GM18517 (cell line): Measurements from ENCODE around the gene IGSF3.
"Not testable (repeated sequence)": the region's sequence is repeated elsewhere in the genome, so short reads cannot be mapped to it uniquely, and the experiment has no call there.

ENCODE experiments used
- ATAC-seq: cut with Tn5 transposase; IDR thresholded peaks from one replicate; pipeline ENCODE4 v1.9.1; 2021; ENCODE audit warnings: mild to moderate bottlenecking, moderate library complexity; ENCODE audit not compliant: unreplicated experiment

IGSF3 gene

DNA sequence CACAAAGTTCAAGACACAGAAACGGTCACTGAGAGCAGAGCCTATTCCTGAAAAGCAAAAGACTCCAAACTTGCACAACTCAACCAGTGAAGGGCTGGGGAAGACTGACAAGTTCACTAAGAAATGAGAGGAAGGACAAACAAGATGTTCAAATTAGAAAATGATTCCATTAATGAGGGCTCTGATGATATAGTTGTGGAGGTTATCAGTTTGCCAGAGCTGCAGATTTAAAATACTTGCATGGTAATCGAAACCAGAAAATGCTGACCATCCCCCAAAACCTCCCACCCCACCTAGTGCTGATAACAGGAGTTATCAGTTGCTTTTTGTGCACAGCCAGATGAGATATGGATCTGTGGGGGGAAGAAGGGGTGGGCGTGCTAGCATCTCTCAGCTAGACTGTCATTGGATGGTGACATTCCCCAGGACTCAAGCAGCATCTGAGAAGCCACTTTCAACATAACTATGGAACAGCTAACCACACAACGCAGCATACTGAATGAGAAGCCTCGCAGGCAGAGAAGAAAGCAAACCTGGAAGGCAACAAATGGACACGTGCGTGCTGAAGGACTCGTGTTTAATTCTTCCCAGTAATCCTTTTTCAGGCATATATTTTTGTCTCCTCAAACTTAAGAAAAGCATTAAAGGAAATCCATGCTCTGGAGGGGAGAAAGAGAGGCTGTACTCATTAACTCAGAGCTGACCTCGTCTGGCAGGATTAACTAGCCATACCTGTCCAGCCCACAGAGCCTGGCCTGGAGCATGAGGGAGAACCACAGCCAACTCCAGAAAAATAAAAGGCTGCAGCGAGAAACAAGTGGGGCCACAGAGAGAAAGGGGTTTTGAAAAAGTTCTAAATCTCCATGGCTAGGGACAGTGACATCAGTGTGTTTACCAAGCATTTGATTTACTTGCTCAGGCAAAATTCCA is 35.3 kb downstream of the IGSF3 start:
- not testable (repeated sequence) for ATAC-seq

DNA sequence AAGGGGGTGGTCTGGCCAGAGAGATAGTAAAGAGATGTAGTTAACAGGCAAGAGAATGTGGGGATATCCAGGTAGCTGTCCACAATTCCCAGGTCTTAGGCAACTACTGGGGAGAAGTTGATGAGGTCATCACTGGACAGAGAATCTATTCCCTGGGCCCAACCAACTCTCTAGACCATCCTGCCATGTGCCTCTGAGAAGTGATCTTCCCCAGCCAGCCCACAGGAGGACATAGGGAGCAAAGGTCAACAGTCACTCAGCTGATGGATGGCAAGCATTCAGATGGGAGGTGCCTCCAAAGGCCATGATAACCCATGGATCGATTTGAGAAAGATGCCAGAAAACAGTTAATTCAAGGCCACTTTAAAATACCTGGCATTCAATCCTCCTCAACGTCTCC is 36.0 kb downstream of the IGSF3 start:
- not testable (repeated sequence) for ATAC-seq

DNA sequence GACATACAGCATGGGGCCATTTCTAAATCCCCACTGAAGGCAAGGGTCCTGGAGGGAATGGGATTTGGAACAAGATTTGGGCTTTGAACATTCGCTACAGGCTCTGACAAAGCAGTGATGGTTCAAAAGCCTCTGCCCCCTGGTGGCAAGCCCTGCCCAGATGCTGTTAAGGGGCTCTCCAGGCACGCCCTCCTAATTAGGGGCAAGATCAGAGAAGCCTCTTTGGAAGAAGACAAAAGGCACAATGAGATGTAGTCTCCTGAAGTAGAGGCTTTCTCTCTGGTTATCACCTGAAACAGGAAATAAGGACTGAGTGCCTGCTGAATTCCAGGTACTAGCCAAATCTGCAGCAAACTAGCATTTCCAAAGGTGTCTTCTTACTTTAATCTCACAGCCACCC is 37.5 kb downstream of the IGSF3 start:
- ATAC-seq: not testable (repeated sequence)

DNA sequence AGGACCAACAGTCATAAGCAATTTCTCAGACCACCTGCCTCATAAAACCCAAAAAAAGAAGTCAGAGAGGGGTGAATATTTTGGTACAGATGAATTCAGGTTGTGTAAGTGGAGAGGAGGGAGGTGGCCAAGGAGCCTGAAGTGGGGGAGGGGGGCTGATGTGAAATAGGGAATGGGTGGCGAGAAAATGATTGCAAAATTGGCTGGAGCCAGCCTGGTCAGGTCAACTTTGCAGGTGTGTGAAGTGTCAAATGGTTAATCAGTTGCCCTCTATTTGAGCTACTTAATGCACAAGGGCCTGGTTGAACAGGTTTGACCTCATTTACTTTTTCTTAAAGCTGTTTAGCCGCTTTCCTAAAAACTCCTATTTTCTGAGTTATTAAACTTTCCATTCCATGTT is 38.1 kb downstream of the IGSF3 start:
- not testable (repeated sequence) for ATAC-seq

DNA sequence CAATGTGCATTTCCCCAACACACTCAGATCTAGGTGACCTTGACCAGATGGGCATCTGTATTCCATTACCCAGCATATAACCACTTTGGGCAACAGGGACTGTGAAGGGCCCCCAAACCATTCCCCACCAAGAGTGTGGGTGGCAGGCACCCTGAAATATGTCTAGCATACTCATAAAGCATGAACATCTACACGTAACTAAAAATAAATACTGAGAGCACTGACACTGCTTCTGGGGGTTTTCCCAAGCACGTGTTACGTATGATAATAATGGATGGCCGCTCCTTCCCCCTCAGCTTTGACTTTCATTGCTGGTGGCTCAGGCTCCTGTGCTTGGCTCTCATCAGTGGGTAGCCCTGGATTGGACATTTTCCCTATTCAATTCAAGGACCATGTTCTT is 39.1 kb downstream of the IGSF3 start:
- no peak for ATAC-seq

DNA sequence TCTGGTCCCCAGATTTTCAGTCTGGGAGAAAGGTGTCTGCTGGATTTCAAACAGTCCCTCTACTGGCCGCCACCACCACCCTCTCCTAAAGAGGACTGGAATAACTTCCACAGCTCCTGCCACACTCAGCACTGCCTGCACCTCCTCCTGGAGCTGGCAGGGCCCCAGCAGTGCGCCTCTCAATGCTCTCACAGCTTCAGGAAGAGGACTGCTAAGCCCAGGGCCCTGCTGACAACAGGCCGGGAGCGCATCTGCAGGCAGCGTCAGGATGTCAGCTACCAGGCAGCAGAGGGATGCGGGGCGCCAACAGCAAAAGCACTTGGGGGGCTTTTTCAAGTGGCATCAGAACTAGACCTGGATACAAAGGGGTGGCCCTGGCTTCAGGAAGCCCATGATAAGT is 40.2 kb downstream of the IGSF3 start:
- not testable (repeated sequence) for ATAC-seq

DNA sequence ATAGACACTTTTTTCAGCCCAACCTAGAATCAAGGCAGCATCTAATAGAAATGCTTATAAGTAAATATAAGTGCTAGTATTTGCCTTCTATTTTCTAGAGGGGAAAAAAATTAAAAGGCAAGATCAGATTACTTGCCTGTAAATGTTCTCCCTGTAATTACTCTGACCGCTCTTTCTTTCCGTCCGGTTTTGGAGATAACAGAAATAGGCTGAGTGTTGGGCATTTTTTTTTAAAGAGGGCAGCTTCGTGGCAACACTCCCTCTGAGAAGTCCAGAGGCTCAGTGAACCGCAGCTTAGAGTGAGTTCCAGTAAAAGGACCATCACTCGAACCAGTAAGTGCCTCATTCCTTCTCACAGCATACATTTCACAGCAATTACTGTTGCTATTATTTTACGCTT is 40.6 kb downstream of the IGSF3 start:
- not testable (repeated sequence) for ATAC-seq

DNA sequence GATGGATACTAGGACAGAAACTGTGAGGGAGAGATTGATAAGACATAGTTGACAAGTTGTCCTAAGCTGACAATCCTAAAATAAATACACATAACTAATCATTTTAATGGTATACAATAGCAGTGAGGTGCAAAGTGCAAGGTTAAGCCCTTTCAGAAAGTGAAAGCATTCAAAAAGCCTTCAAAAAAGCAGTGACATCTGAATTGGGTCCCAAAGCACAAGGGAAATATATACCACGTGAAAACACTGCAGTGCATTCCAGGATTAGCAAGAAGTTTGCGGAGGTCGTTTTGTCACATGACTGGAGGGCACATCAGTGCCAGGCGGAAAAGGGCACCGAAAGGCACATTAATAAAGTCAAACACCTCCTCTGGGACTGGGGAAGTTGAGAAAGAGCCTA is 42.4 kb downstream of the IGSF3 start:
- not testable (repeated sequence) for ATAC-seq

DNA sequence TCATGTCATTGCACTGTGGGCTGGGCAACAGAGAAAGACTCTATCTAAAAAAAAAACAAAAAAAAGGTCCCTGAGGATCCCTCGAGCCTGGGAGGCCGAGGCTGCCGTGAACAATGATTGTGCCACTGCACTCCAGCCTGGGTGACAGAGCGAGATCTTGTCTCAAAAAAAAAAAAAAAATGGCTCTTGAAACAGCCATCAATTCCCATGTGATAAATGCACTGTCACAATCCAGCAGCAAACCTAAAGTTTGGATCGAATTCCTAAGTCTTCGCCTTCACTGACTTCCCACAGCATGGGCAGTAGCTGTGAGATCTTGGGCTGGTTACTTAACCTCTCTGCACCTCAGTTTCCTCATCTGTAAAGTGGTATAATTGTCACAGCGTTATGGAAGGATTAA is 43.5 kb downstream of the IGSF3 start:
- ATAC-seq: no peak

DNA sequence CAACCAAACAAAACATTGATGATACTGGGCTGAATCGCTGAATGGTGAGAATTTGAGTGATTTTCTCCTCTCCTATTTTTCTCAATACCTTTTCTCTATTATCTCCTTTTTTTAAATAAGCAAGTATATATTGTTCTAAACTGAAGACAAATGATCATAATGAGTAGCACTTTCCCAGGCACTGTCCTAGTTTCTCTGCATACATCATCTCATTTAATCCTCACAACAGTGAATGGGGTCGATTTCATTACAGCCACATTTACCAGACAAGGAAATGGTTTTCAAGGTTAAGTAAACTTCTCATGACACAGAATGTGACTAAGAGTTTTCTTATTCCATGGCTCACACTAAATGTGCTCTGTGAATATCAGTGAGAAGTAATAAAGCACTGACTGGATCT is 45.0 kb downstream of the IGSF3 start:
- ATAC-seq: not testable (repeated sequence)

DNA sequence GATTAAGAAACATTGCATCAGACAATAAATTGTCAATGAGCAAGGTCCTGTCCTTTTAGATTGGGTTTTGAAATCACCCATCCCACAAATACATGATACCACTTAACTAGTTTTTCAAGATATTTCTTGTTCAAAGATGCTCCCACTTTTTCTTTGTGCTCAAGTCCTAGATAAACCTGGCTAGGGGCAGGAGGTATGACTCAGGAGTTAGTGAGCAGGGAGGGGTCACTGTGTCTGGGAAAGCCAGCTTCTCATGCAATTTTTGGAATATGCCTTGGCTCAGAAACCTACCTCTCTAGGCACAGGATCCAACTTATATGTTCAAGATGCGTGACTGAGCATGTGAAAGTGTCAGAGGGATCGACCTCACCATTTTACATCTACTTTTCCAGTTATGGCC is 45.8 kb downstream of the IGSF3 start:
- not testable (repeated sequence) for ATAC-seq

DNA sequence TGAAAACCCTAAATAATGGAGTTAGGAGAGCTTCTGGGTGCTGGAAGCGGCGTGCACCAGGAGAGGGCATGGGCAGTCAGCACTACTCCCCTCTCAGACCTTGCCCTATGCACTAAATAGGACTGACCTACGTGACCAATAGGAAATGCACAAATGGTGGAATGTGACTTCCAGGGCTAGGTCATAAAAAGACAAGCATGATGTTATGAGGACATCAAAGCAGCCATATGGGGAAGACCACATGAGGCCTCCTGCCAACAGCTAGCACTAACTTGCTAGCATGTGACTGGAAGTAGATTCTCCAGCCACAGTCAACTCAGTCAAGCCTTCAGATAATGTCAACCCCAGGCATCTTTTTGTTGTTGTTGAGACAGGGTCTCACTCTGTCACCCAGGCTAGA is 47.1 kb downstream of the IGSF3 start:
- ATAC-seq: not testable (repeated sequence)

DNA sequence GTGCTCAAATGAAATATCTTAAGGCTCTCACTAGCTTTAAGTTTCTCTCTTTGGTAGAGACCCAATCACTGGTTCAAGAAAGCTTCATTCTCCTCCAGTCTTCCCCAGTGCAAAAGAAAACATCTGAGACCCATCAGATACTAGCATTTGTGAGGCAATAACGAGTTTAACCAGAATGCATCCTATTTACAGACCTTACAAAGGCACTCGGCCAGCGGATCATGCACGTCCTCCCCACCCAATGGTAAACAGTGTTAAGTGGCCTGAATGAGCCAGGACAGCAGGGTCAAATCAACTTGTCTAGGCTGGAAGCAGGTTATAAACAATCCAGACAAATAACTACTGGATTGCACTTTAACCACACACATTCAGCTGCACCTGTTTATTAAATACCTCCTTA is 48.4 kb downstream of the IGSF3 start:
- ATAC-seq: not testable (repeated sequence)

DNA sequence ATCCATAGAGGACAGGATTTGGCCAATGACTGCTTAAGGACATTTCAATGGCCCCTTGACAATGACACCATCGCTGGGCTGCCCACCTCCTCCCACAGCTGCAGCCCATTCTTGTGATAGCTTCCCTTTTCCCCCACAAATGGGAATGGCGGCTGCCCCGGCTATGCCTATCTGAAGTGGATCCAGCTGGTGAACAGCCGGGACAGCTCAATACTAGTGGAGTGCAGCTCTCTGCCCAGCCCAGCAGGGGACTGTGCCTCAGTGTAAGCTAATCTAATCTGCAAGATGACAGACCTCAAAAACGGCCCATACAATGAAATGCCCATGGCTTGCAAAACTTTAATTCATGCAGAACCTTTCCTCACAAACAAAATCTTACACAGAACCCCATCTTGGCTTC is 49.7 kb downstream of the IGSF3 start:
- not testable (repeated sequence) for ATAC-seq

DNA sequence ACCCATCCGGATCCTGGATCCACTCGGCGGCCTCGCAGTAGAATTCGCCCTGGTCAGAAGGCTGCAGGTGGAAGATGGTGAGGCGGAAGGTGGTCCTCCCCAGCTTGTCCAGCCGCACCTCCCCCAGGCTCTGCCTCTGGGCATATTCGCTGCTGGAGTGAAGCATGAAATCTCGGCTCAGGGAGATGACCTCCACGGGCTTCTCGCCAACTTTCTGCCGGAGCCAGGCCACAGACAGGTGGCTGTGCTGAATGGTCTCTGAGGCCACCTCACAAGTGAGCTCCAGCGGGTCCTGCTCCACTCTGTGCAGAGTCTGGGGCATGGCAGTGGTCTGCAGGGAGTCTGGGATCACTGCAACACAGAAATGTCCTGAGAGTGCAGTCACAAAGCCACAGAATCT is 53.7 kb downstream of the IGSF3 start:
- ATAC-seq: not testable (repeated sequence)

DNA sequence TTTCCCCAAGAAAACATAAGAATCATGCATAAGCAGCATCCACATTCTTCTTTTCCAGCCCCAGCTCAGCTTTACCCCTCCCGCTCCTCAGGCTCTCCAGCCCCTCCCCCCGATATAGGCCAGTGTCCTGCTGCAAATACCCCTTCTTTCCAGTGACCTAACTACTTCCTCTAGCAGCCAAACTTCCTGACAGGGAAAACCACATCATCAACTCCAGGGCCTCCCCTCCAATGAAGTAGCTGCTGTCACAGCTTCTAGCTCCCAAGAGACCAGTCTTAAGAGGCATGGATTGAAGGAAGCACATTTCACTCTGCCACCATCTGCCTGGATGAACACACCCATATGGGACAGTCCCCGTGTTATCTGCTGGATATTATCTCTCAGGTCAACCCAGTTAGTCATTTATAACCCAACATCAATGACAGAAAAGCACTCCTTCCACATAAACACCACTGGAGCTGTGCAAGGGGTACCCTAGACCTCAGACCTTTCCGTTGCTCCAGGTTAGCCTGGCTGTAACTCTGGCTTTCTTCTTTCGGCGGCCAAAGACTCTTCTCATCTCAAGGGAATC is 57.6 kb downstream of the IGSF3 start:
- not testable (repeated sequence) for ATAC-seq

DNA sequence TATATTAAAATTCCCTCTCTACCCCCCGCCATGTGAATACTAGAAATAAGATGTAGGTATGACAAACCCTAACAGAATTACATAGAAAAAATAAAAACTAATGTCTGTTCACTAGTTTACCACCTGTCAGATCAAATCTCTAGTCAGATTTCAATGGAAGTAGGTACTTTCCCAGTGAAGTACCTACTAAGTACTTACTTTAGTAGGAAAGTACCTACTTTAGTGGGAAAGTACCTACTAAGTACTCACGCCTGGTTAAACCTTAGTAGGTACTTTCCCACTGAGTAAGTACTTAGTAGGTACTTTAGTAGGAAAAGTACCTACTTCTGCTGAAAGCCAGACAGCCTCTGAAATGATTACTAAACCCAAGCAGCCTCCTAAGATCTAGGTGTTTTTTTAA is 58.7 kb downstream of the IGSF3 start:
- ATAC-seq: not testable (repeated sequence)

DNA sequence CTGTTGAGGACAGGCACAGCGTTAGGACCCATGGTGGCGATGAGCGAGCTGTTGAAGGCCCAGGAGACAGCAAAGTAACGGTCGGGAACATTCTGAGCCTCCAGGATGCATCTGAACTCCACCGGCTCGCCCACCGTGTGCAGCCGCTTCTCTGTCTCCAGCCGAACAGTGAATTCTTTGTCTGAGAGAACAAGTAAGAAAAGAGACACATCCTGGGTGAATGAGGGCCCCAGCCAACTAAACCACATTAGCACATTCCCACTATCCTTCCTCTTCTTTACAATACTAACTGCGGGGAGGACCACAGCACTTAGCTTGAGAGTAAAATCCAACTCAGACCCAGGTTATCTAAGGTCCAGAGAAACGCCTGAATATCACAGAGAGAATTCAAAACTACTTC is 59.4 kb downstream of the IGSF3 start:
- not testable (repeated sequence) for ATAC-seq

DNA sequence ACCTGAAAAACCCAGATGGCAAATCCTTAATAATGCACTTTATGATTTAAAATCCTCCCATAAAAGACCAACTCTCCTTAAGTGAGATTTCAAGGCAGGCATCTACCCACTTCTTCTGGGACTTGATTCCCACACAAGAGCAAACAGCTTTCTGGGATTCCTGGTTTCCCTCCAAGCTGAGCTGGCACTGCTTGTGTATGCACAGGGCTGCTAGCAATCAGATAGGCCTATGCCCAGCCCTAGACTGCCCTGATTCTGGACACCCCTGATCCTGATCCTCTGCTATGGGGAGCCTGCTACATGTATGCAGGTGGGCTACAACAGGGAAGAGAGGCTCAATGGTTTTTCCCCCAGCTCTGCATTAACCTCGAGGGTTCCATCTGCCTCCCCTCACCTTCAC is 60.1 kb downstream of the IGSF3 start:
- not testable (repeated sequence) for ATAC-seq

DNA sequence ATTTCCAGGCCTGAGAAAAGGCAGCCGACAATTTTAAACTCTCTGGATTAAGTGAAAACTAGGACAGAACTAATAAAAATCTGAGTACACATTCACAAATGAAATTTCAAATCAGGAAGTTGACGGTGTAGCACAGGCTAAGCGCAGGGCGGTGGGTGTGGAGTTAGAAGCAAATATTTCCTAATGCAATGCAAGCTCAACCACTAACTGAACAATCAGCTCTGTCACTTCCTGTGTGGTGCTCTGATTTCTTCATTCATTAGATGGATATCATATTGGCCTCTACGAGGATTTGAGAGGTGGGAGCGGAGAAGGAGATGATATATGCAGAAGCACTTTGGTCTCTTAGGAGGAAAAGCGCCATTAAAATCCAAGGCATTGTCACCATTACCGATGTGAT is 61.5 kb downstream of the IGSF3 start:
- ATAC-seq: not testable (repeated sequence)

DNA sequence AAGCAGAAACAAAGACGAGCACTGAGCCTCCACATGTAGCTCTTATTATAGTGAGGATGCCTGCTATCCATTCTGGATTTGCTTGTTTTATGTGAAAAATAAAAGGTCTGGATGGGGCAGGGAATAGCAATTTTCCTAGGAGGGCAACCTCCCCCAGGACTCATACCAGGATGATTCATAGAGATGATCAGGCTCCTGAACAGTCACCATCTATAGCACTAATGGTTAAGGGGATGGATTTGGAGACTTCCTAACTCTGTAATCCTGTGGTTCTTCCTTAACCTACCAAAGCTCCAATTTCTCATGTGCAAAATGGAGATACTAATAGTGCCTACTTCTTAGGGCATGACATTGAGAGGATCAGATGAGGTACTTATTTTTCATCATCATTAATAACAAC is 62.2 kb downstream of the IGSF3 start:
- no peak for ATAC-seq

DNA sequence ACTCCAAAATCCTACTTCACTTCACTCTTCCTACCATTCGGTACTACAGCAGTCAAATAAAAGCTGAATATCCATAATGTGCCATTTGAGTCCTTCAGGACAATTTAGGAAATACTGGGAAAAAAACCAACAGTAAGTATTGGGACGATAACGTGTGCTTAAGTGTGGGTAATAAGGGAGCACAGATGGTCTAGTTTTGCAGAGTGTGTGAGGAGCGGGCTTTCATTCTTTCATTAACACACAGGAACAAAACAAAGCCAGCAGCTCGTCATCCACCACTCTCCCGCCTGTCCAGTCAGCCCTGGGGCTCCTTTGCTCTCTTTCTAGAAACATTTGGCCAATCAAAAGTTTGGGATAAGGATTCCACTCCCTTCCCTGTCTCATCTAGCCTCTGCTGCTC is 63.1 kb downstream of the IGSF3 start:
- ATAC-seq: not testable (repeated sequence)
